Astrocyte (in vitro differentiated cells and primary cell): ENCODE results near the gene UTRN. TPM values are rescaled to one million over a fixed set of nuclear protein-coding genes. Genes with fewer than 3 reads are reported as not detected.

Source experiments
- DNase-seq: peaks from one replicate; pipeline ENCODE4 v3.0.0-alpha.2; 2010; ENCODE audit warnings: low read depth
- FAIRE-seq: peaks from 2 replicates; lab custom pipeline; 2011; peaks lifted over from hg19 to GRCh38; lab: Jason Lieb, UNC
- H2AFZ ChIP-seq: 2 replicates; pipeline ENCODE4 v1.6.0; 2012; ENCODE audit warnings: low read depth, low read length, inconsistent platforms
- H3K27ac ChIP-seq: 2 replicates; pipeline ENCODE4 v1.5.1; 2011; ENCODE audit warnings: low read depth, low read length, inconsistent platforms
- H3K27me3 ChIP-seq: 2 replicates; pipeline ENCODE4 v1.6.0; 2011; ENCODE audit warnings: low read length, inconsistent platforms; ENCODE audit not compliant: insufficient read depth
- H3K36me3 ChIP-seq: 2 replicates; pipeline ENCODE4 v1.5.1; 2011; ENCODE audit warnings: low read length, inconsistent platforms; ENCODE audit not compliant: insufficient read depth
- H3K4me1 ChIP-seq: 2 replicates; pipeline ENCODE4 v1.5.1; 2011; ENCODE audit warnings: low read length, inconsistent platforms; ENCODE audit not compliant: insufficient read depth
- H3K4me2 ChIP-seq: 2 replicates; pipeline ENCODE4 v1.6.0; 2012; ENCODE audit warnings: low read length, inconsistent platforms
- H3K4me3 ChIP-seq: 2 replicates; pipeline ENCODE4 v1.5.1; 2011; ENCODE audit warnings: low read depth, mild to moderate bottlenecking, low read length, inconsistent platforms; ENCODE audit not compliant: insufficient read depth
- H3K79me2 ChIP-seq: 2 replicates; pipeline ENCODE4 v1.6.0; 2012; ENCODE audit warnings: mild to moderate bottlenecking, low read length, inconsistent platforms; ENCODE audit not compliant: insufficient read depth
- H3K9ac ChIP-seq: 2 replicates; pipeline ENCODE4 v1.6.0; 2012; ENCODE audit warnings: mild to moderate bottlenecking, low read length, inconsistent platforms
- H3K9me3 ChIP-seq: 2 replicates; pipeline ENCODE4 v1.5.1; 2012; ENCODE audit warnings: low read depth, mild to moderate bottlenecking, low read length, inconsistent platforms; ENCODE audit not compliant: insufficient read depth
- H4K20me1 ChIP-seq: 2 replicates; pipeline ENCODE4 v1.6.0; 2012; ENCODE audit warnings: low read length, inconsistent platforms; ENCODE audit not compliant: insufficient read depth
- H3K27ac Mint-ChIP-seq: one replicate; pipeline ENCODE4 v1.8.0; 2021; ENCODE audit warnings: mild to moderate bottlenecking, mixed read lengths; ENCODE audit not compliant: unreplicated experiment
- H3K27me3 Mint-ChIP-seq: one replicate; pipeline ENCODE4 v1.8.0; 2021; ENCODE audit warnings: low read depth, mixed read lengths; ENCODE audit not compliant: unreplicated experiment
- H3K36me3 Mint-ChIP-seq: one replicate; pipeline ENCODE4 v1.8.0; 2021; ENCODE audit warnings: low read depth, mixed read lengths; ENCODE audit not compliant: unreplicated experiment
- H3K4me1 Mint-ChIP-seq: one replicate; pipeline ENCODE4 v1.8.0; 2021; ENCODE audit warnings: low read depth, mixed read lengths; ENCODE audit not compliant: unreplicated experiment
- H3K4me3 Mint-ChIP-seq: one replicate; pipeline ENCODE4 v1.8.0; 2021; ENCODE audit warnings: mild to moderate bottlenecking, moderate library complexity, mixed read lengths; ENCODE audit not compliant: unreplicated experiment
- H3K9me3 Mint-ChIP-seq: one replicate; pipeline ENCODE4 v1.8.0; 2021; ENCODE audit warnings: mild to moderate bottlenecking, mixed read lengths; ENCODE audit not compliant: unreplicated experiment
- EZH2 ChIP-seq: IDR thresholded peaks from 2 replicates; pipeline ENCODE4 v1.6.1; 2012; ENCODE audit warnings: mild to moderate bottlenecking, low read length, inconsistent platforms; ENCODE audit not compliant: insufficient read depth
- total RNA-seq: library from RNA; stranded (reverse); gene quantifications from 2 replicates; pipeline ENCODE4 v1.2.1, GENCODE V29; 2021
- TF ChIP-seq, protein P1 (sequence below): IDR thresholded peaks from 2 replicates; pipeline ENCODE4 v1.5.1; 2011; ENCODE audit warnings: low read depth, mild to moderate bottlenecking, inconsistent platforms, low read length, moderate library complexity; ENCODE audit not compliant: insufficient read depth

UTRN gene
- total RNA-seq, 1 donor from 2014 or later: 86.3 TPM

DNA sequence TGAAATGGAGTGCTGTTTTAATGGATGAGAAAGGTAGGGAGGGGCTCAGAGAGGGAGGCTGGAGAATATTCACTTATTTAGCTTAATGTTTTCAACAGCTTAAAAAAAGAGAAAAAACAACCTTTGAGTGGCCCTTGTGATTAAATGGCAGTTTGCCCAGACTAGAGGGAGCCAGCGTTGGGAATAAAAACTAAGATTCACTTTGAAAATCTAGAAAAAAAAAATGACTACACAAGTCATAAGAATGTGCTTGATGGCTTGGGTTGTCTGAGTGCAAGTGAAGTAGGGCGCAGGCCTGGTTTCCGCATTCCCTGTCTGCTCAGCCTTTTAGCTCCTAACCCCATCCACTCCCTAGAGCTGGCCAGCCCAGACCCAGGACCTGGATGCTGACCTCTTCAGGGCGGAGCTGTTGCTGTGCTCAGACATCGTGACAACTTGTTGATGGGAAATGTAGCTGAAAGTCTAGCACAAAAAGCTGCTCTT, 28.9 kb downstream of the UTRN start:
- Histone ChIP-seq H3K4me2 (no peak overlapping the region), H3K27ac (no peak overlapping the region), H3K4me3 (no peak overlapping the region), H2AFZ (peak overlapping the region; percentile 54), H4K20me1 (peaks cover 28% of the 10 kb centered on the region), H3K9me3 (no peaks in the 10 kb centered on the region), H3K9ac (no peak overlapping the region), H3K36me3 (no peaks in the 10 kb centered on the region), H3K4me1 (no peaks in the 10 kb centered on the region), H3K27me3 (no peaks in the 10 kb centered on the region), H3K79me2 (peaks cover 23% of the 10 kb centered on the region)
- Mint-ChIP-seq H3K36me3 (peaks cover under 1% of the 10 kb centered on the region), H3K27me3 (no peaks in the 10 kb centered on the region), H3K4me1 (no peaks in the 10 kb centered on the region), H3K27ac (no peak overlapping the region), H3K4me3 (no peak overlapping the region), H3K9me3 (no peaks in the 10 kb centered on the region)
- FAIRE-seq (no peak), DNase-seq (peak; percentile 66)
- TF ChIP-seq, protein P1, sequence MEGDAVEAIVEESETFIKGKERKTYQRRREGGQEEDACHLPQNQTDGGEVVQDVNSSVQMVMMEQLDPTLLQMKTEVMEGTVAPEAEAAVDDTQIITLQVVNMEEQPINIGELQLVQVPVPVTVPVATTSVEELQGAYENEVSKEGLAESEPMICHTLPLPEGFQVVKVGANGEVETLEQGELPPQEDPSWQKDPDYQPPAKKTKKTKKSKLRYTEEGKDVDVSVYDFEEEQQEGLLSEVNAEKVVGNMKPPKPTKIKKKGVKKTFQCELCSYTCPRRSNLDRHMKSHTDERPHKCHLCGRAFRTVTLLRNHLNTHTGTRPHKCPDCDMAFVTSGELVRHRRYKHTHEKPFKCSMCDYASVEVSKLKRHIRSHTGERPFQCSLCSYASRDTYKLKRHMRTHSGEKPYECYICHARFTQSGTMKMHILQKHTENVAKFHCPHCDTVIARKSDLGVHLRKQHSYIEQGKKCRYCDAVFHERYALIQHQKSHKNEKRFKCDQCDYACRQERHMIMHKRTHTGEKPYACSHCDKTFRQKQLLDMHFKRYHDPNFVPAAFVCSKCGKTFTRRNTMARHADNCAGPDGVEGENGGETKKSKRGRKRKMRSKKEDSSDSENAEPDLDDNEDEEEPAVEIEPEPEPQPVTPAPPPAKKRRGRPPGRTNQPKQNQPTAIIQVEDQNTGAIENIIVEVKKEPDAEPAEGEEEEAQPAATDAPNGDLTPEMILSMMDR: no peak
- TF ChIP-seq EZH2: no peak

DNA sequence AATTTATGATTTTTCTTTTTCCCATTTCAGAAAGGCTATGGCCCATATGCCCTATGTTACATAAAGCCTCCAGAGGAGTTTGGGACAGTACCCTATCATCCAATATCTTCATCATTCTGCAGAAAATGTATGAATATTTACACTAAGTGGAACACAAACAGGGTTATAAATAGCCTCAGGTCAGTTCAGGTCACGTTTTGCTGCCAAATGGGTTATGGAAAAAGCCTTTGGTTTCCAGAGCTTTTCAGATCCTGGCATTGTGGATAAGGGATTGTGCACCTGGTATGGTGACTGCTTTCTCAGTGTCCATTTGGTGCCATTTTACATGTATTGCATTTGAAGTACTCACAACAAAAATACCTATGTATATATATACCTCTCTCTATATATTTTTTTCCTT, 29.4 kb downstream of the UTRN start:
- H3K4me1 ChIP-seq: no peaks in the 10 kb centered on the region
- no peak for FAIRE-seq
- H3K36me3 ChIP-seq: no peaks in the 10 kb centered on the region
- H3K79me2 ChIP-seq: peaks cover 28% of the 10 kb centered on the region
- Mint-ChIP-seq H3K27me3 (no peaks in the 10 kb centered on the region), H3K36me3 (no peaks in the 10 kb centered on the region), H3K27ac (no peak overlapping the region), H3K9me3 (no peaks in the 10 kb centered on the region), H3K4me1 (no peaks in the 10 kb centered on the region), H3K4me3 (no peak overlapping the region)
- H3K27me3 ChIP-seq: no peaks in the 10 kb centered on the region
- H4K20me1 ChIP-seq: peaks cover 28% of the 10 kb centered on the region
- no peaks in the 10 kb centered on the region for H3K9me3 ChIP-seq
- TF ChIP-seq, protein P1: no peak
- no peak for TF ChIP-seq EZH2
- no peak overlapping the region for H3K27ac ChIP-seq
- no peak overlapping the region for H2AFZ ChIP-seq
- no peak overlapping the region for H3K4me2 ChIP-seq
- no peak overlapping the region for H3K4me3 ChIP-seq
- H3K9ac ChIP-seq: no peak overlapping the region
- no peak for DNase-seq

DNA sequence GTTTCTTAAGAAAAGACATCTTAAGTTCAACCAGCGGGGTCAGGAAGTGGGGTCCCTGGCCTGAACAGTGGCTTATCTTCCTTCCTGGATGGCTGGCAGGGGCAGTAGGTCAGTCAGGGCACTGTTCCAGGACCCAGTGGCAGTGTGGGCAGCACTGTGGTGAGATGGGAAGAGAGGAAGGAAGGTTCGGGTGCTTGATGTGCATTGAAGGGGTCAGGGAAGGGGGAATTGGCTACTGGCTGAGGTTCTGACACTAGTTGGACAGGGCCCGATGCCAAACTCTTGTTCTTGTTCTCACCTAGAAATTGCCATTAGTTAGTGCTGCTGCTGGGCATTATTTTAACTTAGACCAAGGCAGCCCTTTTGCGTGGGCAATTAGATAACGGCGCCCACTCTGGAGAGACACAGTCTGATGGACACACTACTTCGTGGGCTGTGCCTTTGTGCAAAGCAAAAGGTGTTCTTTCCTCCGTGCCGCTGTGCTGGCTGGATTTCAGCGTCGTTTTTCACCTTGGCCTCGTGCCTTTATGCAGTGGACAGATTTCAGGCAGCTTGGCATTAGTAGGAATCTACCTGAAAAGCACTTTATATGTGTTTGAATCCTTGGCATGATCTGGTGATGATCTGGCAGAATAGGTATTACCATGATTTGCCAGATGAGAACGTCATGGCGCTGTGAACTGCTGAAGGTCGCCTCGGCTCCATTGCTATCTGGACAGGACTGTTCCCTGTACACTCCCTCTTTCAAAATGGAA, 30.3 kb downstream of the UTRN start:
- H3K4me3 ChIP-seq: no peak overlapping the region
- no peak overlapping the region for H3K27ac Mint-ChIP-seq
- peaks cover 28% of the 10 kb centered on the region for H4K20me1 ChIP-seq
- no peak overlapping the region for H3K4me3 Mint-ChIP-seq
- peaks cover 30% of the 10 kb centered on the region for H3K79me2 ChIP-seq
- H3K9ac ChIP-seq: no peak overlapping the region
- no peaks in the 10 kb centered on the region for H3K4me1 ChIP-seq
- H3K4me2 ChIP-seq: no peak overlapping the region
- no peaks in the 10 kb centered on the region for H3K36me3 Mint-ChIP-seq
- H3K36me3 ChIP-seq: no peaks in the 10 kb centered on the region
- TF ChIP-seq, protein P1: no peak
- TF ChIP-seq EZH2: no peak
- peaks cover under 1% of the 10 kb centered on the region for H3K4me1 Mint-ChIP-seq
- no peaks in the 10 kb centered on the region for H3K9me3 ChIP-seq
- H3K27ac ChIP-seq: no peak overlapping the region
- no peak for FAIRE-seq
- no peak for DNase-seq
- H3K9me3 Mint-ChIP-seq: no peaks in the 10 kb centered on the region
- no peak overlapping the region for H2AFZ ChIP-seq
- no peaks in the 10 kb centered on the region for H3K27me3 ChIP-seq
- H3K27me3 Mint-ChIP-seq: no peaks in the 10 kb centered on the region
